ENCODE data around the gene CTNNBL1. TPM values are rescaled to one million over a fixed set of nuclear protein-coding genes. Genes with fewer than 3 reads are reported as not detected.

The CTNNBL1 gene
- total RNA-seq, 1 experiment from 2014 or later = 49.9 TPM

- Histone ChIP-seq H3K9me2 (replicated peaks; ENCODE audit: low read length) (no peaks in the 10 kb centered on the region), H3K27me3 (ENCODE audit: low read length) (no peaks in the 10 kb centered on the region), H3K79me2 (ENCODE audit: low read length) (no peaks in the 10 kb centered on the region), H3K27ac (ENCODE audit: low read length) (no peak overlapping the region), H4K20me1 (ENCODE audit: low read length) (no peaks in the 10 kb centered on the region), H3K36me3 (ENCODE audit: low read depth, low read length) (no peaks in the 10 kb centered on the region), H3K4me2 (ENCODE audit: low read length) (no peak overlapping the region), H3K4me1 (ENCODE audit: insufficient read depth, low read length) (no peaks in the 10 kb centered on the region), H2AFZ (ENCODE audit: low read length) (no peak overlapping the region), H3F3A (ENCODE audit: low read length, unreplicated experiment) (no peaks in the 10 kb centered on the region), H3K9ac (ENCODE audit: low read length) (no peak overlapping the region), H3K4me3 (ENCODE audit: low read length) (no peak overlapping the region), H3K9me3 (ENCODE audit: low read length) (no peaks in the 10 kb centered on the region)
- ChIA-PET POLR2A (ENCODE audit: unreplicated experiment) (no interaction called here), CTCF (interaction anchor here (0.6 kb wide), 1 partner anchor 352 kb away, joined by 3 read pairs; no protein-coding TSS in a partner anchor)
- TF ChIP-seq CTCF (conservative IDR thresholded peaks at IDR 0.05; ENCODE audit: low read depth, low read length) = no peak
- TF ChIP-seq EZH2phosphoT487 (IDR thresholded peaks at IDR 0.05; ENCODE audit: borderline replicate concordance, low read length) = no peak
- no peak for TF ChIP-seq EZH2 (IDR thresholded peaks at IDR 0.05; ENCODE audit: low read length, unreplicated experiment)
- DNase-seq (no peak), ATAC-seq (no peak)
- intact Hi-C loops (cut with micrococcal nuclease) = no loop called here
- no TSS peak for BruUV-seq (replicated peaks)
These were observed 222.2 kb downstream of the CTNNBL1 start for GRCh38 chr20:37915800-37916570.

GRCh38 chr20:37917461-37917860, 223.6 kb downstream of the CTNNBL1 start:
- Histone ChIP-seq H2AFZ (ENCODE audit: low read length) (no peak overlapping the region), H3K79me2 (ENCODE audit: low read length) (no peaks in the 10 kb centered on the region), H3K9ac (ENCODE audit: low read length) (no peak overlapping the region), H3K4me3 (ENCODE audit: low read length) (no peak overlapping the region), H3K27ac (ENCODE audit: low read length) (no peak overlapping the region), H3K36me3 (ENCODE audit: low read depth, low read length) (no peaks in the 10 kb centered on the region), H3F3A (ENCODE audit: low read length, unreplicated experiment) (no peaks in the 10 kb centered on the region), H3K27me3 (ENCODE audit: low read length) (no peaks in the 10 kb centered on the region), H4K20me1 (ENCODE audit: low read length) (no peaks in the 10 kb centered on the region), H3K4me1 (ENCODE audit: insufficient read depth, low read length) (no peaks in the 10 kb centered on the region), H3K9me2 (replicated peaks; ENCODE audit: low read length) (no peaks in the 10 kb centered on the region), H3K9me3 (ENCODE audit: low read length) (no peaks in the 10 kb centered on the region), H3K4me2 (ENCODE audit: low read length) (no peak overlapping the region)
- intact Hi-C loops (cut with micrococcal nuclease) = no loop called here
- BruUV-seq (replicated peaks) = no TSS peak
- ATAC-seq (no peak), DNase-seq (no peak)
- TF ChIP-seq EZH2phosphoT487 (IDR thresholded peaks at IDR 0.05; ENCODE audit: borderline replicate concordance, low read length) (no peak), EZH2 (IDR thresholded peaks at IDR 0.05; ENCODE audit: low read length, unreplicated experiment) (no peak), CTCF (conservative IDR thresholded peaks at IDR 0.05; ENCODE audit: low read depth, low read length) (no peak)
- POLR2A ChIA-PET (ENCODE audit: unreplicated experiment) = no interaction called here
- CTCF ChIA-PET = no interaction called here

- Histone ChIP-seq H2AFZ (ENCODE audit: low read length) (no peak overlapping the region), H3K27me3 (ENCODE audit: low read length) (no peaks in the 10 kb centered on the region), H3K9me3 (ENCODE audit: low read length) (no peaks in the 10 kb centered on the region), H3K9ac (ENCODE audit: low read length) (no peak overlapping the region), H3K9me2 (replicated peaks; ENCODE audit: low read length) (no peaks in the 10 kb centered on the region), H3K4me1 (ENCODE audit: insufficient read depth, low read length) (no peaks in the 10 kb centered on the region), H4K20me1 (ENCODE audit: low read length) (no peaks in the 10 kb centered on the region), H3K27ac (ENCODE audit: low read length) (no peak overlapping the region), H3K36me3 (ENCODE audit: low read depth, low read length) (no peaks in the 10 kb centered on the region), H3K4me3 (ENCODE audit: low read length) (no peak overlapping the region), H3K79me2 (ENCODE audit: low read length) (no peaks in the 10 kb centered on the region), H3F3A (ENCODE audit: low read length, unreplicated experiment) (no peaks in the 10 kb centered on the region), H3K4me2 (ENCODE audit: low read length) (no peak overlapping the region)
- ChIA-PET POLR2A (ENCODE audit: unreplicated experiment) (no interaction called here), CTCF (no interaction called here)
- intact Hi-C loops (cut with micrococcal nuclease) = no loop called here
- ATAC-seq (no peak), DNase-seq (no peak)
- no peak for TF ChIP-seq EZH2 (IDR thresholded peaks at IDR 0.05; ENCODE audit: low read length, unreplicated experiment)
- BruUV-seq (replicated peaks) = no TSS peak
These were observed 224.2 kb downstream of the CTNNBL1 start for GRCh38 chr20:37918035-37918434.
